ENCODE results near the gene IGFBP6.

IGFBP6 gene

GRCh38 chr12:53077030-53077429, 20.4 kb upstream of the IGFBP6 start:
- TF ChIP-seq ZFX (IDR thresholded peaks at IDR 0.05; ENCODE audit: borderline replicate concordance) (no peak), CTCF (IDR thresholded peaks at IDR 0.05) (no peak)
- H3K27ac ChIP-seq, result no peak overlapping the region

- H3K27ac ChIP-seq, result peak overlapping the region; percentile 89
- TF ChIP-seq ZFX (IDR thresholded peaks at IDR 0.05; ENCODE audit: borderline replicate concordance) (no peak), CTCF (IDR thresholded peaks at IDR 0.05) (no peak)
These were observed 18.8 kb upstream of the IGFBP6 start for GRCh38 chr12:53078425-53079225.

- H3K27ac ChIP-seq, result peak within 1 kb of the TSS; percentile 89
- TF ChIP-seq ZFX (IDR thresholded peaks at IDR 0.05; ENCODE audit: borderline replicate concordance), result no peak
- no peak for TF ChIP-seq CTCF (IDR thresholded peaks at IDR 0.05)
These were observed 18.0 kb upstream of the IGFBP6 start, which contains the start of gene SPRYD3 for GRCh38 chr12:53079226-53080117. SPRYD3 (minus strand) TSS chr12:53079390; CDS start chr12:53079333, 57 bp downstream.

- TF ChIP-seq ZFX (IDR thresholded peaks at IDR 0.05; ENCODE audit: borderline replicate concordance) (no peak), CTCF (IDR thresholded peaks at IDR 0.05) (no peak)
These were observed 14.8 kb upstream of the IGFBP6 start for GRCh38 chr12:53082637-53083175.

GRCh38 chr12:53086361-53086760, 11.1 kb upstream of the IGFBP6 start:
- no peak overlapping the region for H3K27ac ChIP-seq
- TF ChIP-seq ZFX (IDR thresholded peaks at IDR 0.05; ENCODE audit: borderline replicate concordance), result no peak
- TF ChIP-seq CTCF (IDR thresholded peaks at IDR 0.05), result no peak

More at GRCh38 chr12:53082637-53083175, 14.8 kb upstream of the IGFBP6 start:
- H3K27ac ChIP-seq, result no peak overlapping the region

GRCh38 chr12:53090105-53090504, 7.4 kb upstream of the IGFBP6 start:
- H3K27ac ChIP-seq, result no peak overlapping the region
- TF ChIP-seq ZFX (IDR thresholded peaks at IDR 0.05; ENCODE audit: borderline replicate concordance), result no peak
- TF ChIP-seq CTCF (IDR thresholded peaks at IDR 0.05), result no peak

All from 22Rv1 (cell line).